ENCODE data around the gene EIF3F.
A peak's percentile ranks its signal among the peaks of the same experiment; 100 is the strongest.

The EIF3F gene

GRCh38 chr11:8004008-8004407 is 16.9 kb downstream of the EIF3F start:
- no peak overlapping the region for H3K4me2 ChIP-seq
- peaks cover 0 to 6% (median 3%) of the 10 kb centered on the region in 10 experiments; a peak in 4 of 20 replicates for H3K4me1 ChIP-seq
- peaks cover 0 to 8% (median 0%) of the 10 kb centered on the region in 11 experiments; a peak in 6 of 22 replicates for H4K20me1 ChIP-seq
- peaks cover 14 to 25% (median 16%) of the 10 kb centered on the region in 11 experiments for H3K36me3 ChIP-seq
- TF ChIP-seq Cebpa-rat (IDR thresholded peaks at IDR 0.05): no peak
- no peak overlapping the region for H3K4me3 ChIP-seq
- H3K9me3 ChIP-seq (replicated peaks in 1 of 11): no peaks in the 10 kb centered on the region
- H3K27me3 ChIP-seq: no peaks in the 10 kb centered on the region
- no peak overlapping the region for H3K27ac ChIP-seq
- peak overlapping the region in 1 of 11 experiments; percentile 4; a peak in 1 of 22 replicates for H3K9ac ChIP-seq

GRCh38 chr11:8005556-8005955 is 18.4 kb downstream of the EIF3F start:
- Histone ChIP-seq H3K9me3 (replicated peaks in 1 of 11) (no peaks in the 10 kb centered on the region), H4K20me1 (peaks cover 0 to 7% (median 0%) of the 10 kb centered on the region in 11 experiments; a peak in 6 of 22 replicates)
- TF ChIP-seq Cebpa-rat (IDR thresholded peaks at IDR 0.05): no peak

GRCh38 chr11:8006349-8006977 is 19.3 kb downstream of the EIF3F start:
- no peak for TF ChIP-seq Cebpa-rat (IDR thresholded peaks at IDR 0.05)
- H3K4me2 ChIP-seq: no peak overlapping the region
- peaks cover 0 to under 1% (median 0%) of the 10 kb centered on the region in 11 experiments; a peak in 2 of 22 replicates for H3K36me3 ChIP-seq
- no peaks in the 10 kb centered on the region for H3K27me3 ChIP-seq
- H3K27ac ChIP-seq: no peak overlapping the region
- peaks cover 0 to 20% (median 4%) of the 10 kb centered on the region in 10 experiments; a peak in 9 of 20 replicates for H3K4me1 ChIP-seq
- no peak overlapping the region for H3K9ac ChIP-seq
- peaks cover 0 to 7% (median 0%) of the 10 kb centered on the region in 11 experiments; a peak in 6 of 22 replicates for H4K20me1 ChIP-seq
- no peaks in the 10 kb centered on the region for H3K9me3 ChIP-seq (replicated peaks in 1 of 11)
- no peak overlapping the region for H3K4me3 ChIP-seq

More at GRCh38 chr11:8005556-8005955, 18.4 kb downstream of the EIF3F start:
- peaks cover 0 to 11% (median 3%) of the 10 kb centered on the region in 10 experiments; a peak in 8 of 20 replicates for H3K4me1 ChIP-seq
- H3K27me3 ChIP-seq: no peaks in the 10 kb centered on the region
- H3K4me3 ChIP-seq: no peak overlapping the region
- H3K9ac ChIP-seq: peak overlapping the region in 3 of 11 experiments; percentile 12 to 49 (median 19); a peak in 1 of 22 replicates
- peak overlapping the region in 1 of 11 experiments; percentile 28; a peak in 1 of 22 replicates for H3K27ac ChIP-seq
- H3K36me3 ChIP-seq: peaks cover 0 to 9% (median 1%) of the 10 kb centered on the region in 11 experiments; a peak in 7 of 22 replicates
- no peak overlapping the region for H3K4me2 ChIP-seq

GRCh38 chr11:8008212-8008611 is 21.1 kb downstream of the EIF3F start:
- Histone ChIP-seq H3K4me1 (peaks cover 0 to 30% (median 4%) of the 10 kb centered on the region in 10 experiments; a peak in 9 of 20 replicates), H3K9ac (no peak overlapping the region), H3K9me3 (replicated peaks in 1 of 11) (no peaks in the 10 kb centered on the region), H3K27ac (no peak overlapping the region), H3K4me2 (no peak overlapping the region), H3K36me3 (no peaks in the 10 kb centered on the region), H4K20me1 (peaks cover 0 to 7% (median 0%) of the 10 kb centered on the region in 11 experiments; a peak in 2 of 22 replicates), H3K27me3 (no peaks in the 10 kb centered on the region), H3K4me3 (no peak overlapping the region)
- TF ChIP-seq Cebpa-rat (IDR thresholded peaks at IDR 0.05): no peak

- Histone ChIP-seq H3K9me3 (replicated peaks in 1 of 11) (no peaks in the 10 kb centered on the region), H3K4me2 (no peak overlapping the region), H3K27ac (no peak overlapping the region), H3K27me3 (no peaks in the 10 kb centered on the region), H3K9ac (no peak overlapping the region), H3K4me3 (no peak overlapping the region), H3K36me3 (no peaks in the 10 kb centered on the region), H4K20me1 (peaks cover 0 to 7% (median 0%) of the 10 kb centered on the region in 11 experiments; a peak in 2 of 22 replicates), H3K4me1 (peaks cover 0 to 30% (median 4%) of the 10 kb centered on the region in 10 experiments; a peak in 9 of 20 replicates)
- TF ChIP-seq Cebpa-rat (IDR thresholded peaks at IDR 0.05): no peak
Measured at GRCh38 chr11:8009856-8010255, 22.7 kb downstream of the EIF3F start.

GRCh38 chr11:8011371-8011770 is 24.2 kb downstream of the EIF3F start:
- H3K4me2 ChIP-seq: peak overlapping the region in 3 of 11 experiments; percentile 40 to 71 (median 65); a peak in 6 of 22 replicates
- no peak for TF ChIP-seq Cebpa-rat (IDR thresholded peaks at IDR 0.05)

GRCh38 chr11:8011981-8012444 is 24.9 kb downstream of the EIF3F start:
- H3K27ac ChIP-seq: no peak overlapping the region
- H4K20me1 ChIP-seq: no peaks in the 10 kb centered on the region; a peak in 2 of 22 replicates
- peak overlapping the region in 3 of 11 experiments; percentile 40 to 71 (median 65); a peak in 5 of 22 replicates for H3K4me2 ChIP-seq
- H3K36me3 ChIP-seq: no peaks in the 10 kb centered on the region
- no peaks in the 10 kb centered on the region for H3K9me3 ChIP-seq (replicated peaks in 1 of 11)
- no peak overlapping the region for H3K4me3 ChIP-seq
- H3K4me1 ChIP-seq: peaks cover 0 to 30% (median 4%) of the 10 kb centered on the region in 10 experiments; a peak in 9 of 20 replicates
- H3K27me3 ChIP-seq: peaks cover 0 to 6% (median 0%) of the 10 kb centered on the region in 11 experiments; a peak in 2 of 22 replicates
- no peak overlapping the region for H3K9ac ChIP-seq
- no peak for TF ChIP-seq Cebpa-rat (IDR thresholded peaks at IDR 0.05)

More at GRCh38 chr11:8011371-8011770, 24.2 kb downstream of the EIF3F start:
- Histone ChIP-seq H3K4me1 (peaks cover 0 to 30% (median 4%) of the 10 kb centered on the region in 10 experiments; a peak in 9 of 20 replicates), H3K9me3 (replicated peaks in 1 of 11) (no peaks in the 10 kb centered on the region), H3K27ac (peak overlapping the region in 1 of 11 experiments; percentile 6; a peak in 1 of 22 replicates), H3K9ac (no peak overlapping the region), H4K20me1 (no peaks in the 10 kb centered on the region; a peak in 2 of 22 replicates), H3K36me3 (no peaks in the 10 kb centered on the region), H3K4me3 (no peak overlapping the region), H3K27me3 (no peaks in the 10 kb centered on the region)

- no peak for TF ChIP-seq Cebpa-rat (IDR thresholded peaks at IDR 0.05)
- Histone ChIP-seq H3K36me3 (no peaks in the 10 kb centered on the region), H3K4me1 (peaks cover 4 to 29% (median 5%) of the 10 kb centered on the region in 10 experiments; a peak in 11 of 20 replicates), H3K9me3 (replicated peaks in 1 of 11) (no peaks in the 10 kb centered on the region), H3K4me3 (no peak overlapping the region), H3K27me3 (peaks cover 5 to 19% (median 12%) of the 10 kb centered on the region in 11 experiments), H3K27ac (no peak overlapping the region), H3K4me2 (no peak overlapping the region), H4K20me1 (no peaks in the 10 kb centered on the region; a peak in 2 of 22 replicates), H3K9ac (no peak overlapping the region)
Measured at GRCh38 chr11:8013833-8014232, 26.7 kb downstream of the EIF3F start.

GRCh38 chr11:8015753-8016239 is 28.7 kb downstream of the EIF3F start:
- H3K9me3 ChIP-seq (replicated peaks in 1 of 11): no peaks in the 10 kb centered on the region
- no peak overlapping the region for H3K9ac ChIP-seq
- H3K4me3 ChIP-seq: no peak overlapping the region
- H3K4me1 ChIP-seq: peaks cover 11 to 27% (median 16%) of the 10 kb centered on the region in 10 experiments; a peak in 17 of 20 replicates
- no peak overlapping the region for H3K27ac ChIP-seq
- no peak overlapping the region for H3K4me2 ChIP-seq
- H3K36me3 ChIP-seq: no peaks in the 10 kb centered on the region
- H4K20me1 ChIP-seq: peaks cover 0 to 7% (median 0%) of the 10 kb centered on the region in 11 experiments; a peak in 5 of 22 replicates
- H3K27me3 ChIP-seq: peaks cover 25 to 39% (median 31%) of the 10 kb centered on the region in 11 experiments
- TF ChIP-seq Cebpa-rat (IDR thresholded peaks at IDR 0.05): no peak
